Measurements from ENCODE around the gene CRYL1.

Gene CRYL1

GRCh38 chr13:20526664-20527063 is 1.0 kb upstream of the CRYL1 start:
- no peak for DNase-seq

GRCh38 chr13:20525144-20525600 is 485 bp downstream of the CRYL1 start:
- DNase-seq, result no peak

GRCh38 chr13:20521364-20522115 is 4.1 kb downstream of the CRYL1 start:
- no peak for DNase-seq

GRCh38 chr13:20519875-20520274 is 5.8 kb downstream of the CRYL1 start:
- no peak for DNase-seq

- no peak for DNase-seq
Measured at GRCh38 chr13:20518660-20519100, 7.0 kb downstream of the CRYL1 start.

- no peak for DNase-seq
Measured at GRCh38 chr13:20514866-20515265, 10.8 kb downstream of the CRYL1 start.

GRCh38 chr13:20513466-20513995 is 12.1 kb downstream of the CRYL1 start:
- no peak for DNase-seq

GRCh38 chr13:20512042-20512683 is 13.5 kb downstream of the CRYL1 start:
- DNase-seq, result no peak

GRCh38 chr13:20506696-20507095 is 19.0 kb downstream of the CRYL1 start:
- DNase-seq, result no peak

GRCh38 chr13:20505405-20506366 is 20.0 kb downstream of the CRYL1 start:
- no peak for DNase-seq

GRCh38 chr13:20503088-20504083 is 22.3 kb downstream of the CRYL1 start:
- DNase-seq, result no peak

GRCh38 chr13:20501592-20501991 is 24.1 kb downstream of the CRYL1 start:
- no peak for DNase-seq

- DNase-seq, result no peak
Measured at GRCh38 chr13:20501120-20501519, 24.5 kb downstream of the CRYL1 start.

- no peak for DNase-seq
Measured at GRCh38 chr13:20499986-20500385, 25.7 kb downstream of the CRYL1 start.

GRCh38 chr13:20498659-20499058 is 27.0 kb downstream of the CRYL1 start:
- no peak for DNase-seq

- DNase-seq, result no peak
Measured at GRCh38 chr13:20498129-20498528, 27.5 kb downstream of the CRYL1 start.

- DNase-seq, result no peak
Measured at GRCh38 chr13:20497006-20497775, 28.5 kb downstream of the CRYL1 start.

GRCh38 chr13:20495087-20496023 is 30.3 kb downstream of the CRYL1 start:
- DNase-seq, result peak; percentile 39

GRCh38 chr13:20494656-20495055 is 31.0 kb downstream of the CRYL1 start:
- no peak for DNase-seq

GRCh38 chr13:20492641-20493040 is 33.0 kb downstream of the CRYL1 start:
- no peak for DNase-seq
